ENCODE data around the gene HES3.

DNA sequence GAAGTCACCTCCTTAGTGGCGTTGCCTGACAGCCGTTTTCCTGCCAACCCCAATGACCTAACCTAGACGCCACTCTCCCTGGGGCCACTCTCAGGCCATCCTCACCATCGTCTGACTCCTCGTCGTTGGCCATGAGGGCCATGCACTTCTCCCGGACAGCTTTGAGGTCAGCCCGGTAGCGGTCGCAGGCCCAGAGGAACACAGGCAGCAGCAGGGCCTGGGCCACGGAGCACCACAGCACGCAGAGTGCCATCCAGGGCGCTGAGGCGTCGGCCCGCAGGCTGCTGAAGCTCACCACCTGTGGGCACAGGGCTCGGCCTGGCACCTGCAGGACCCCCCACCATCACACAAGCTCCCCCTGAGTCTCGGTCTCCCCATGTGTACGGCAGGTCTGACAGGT lies 7.3 kb downstream of the HES3 start:
- TF ChIP-seq POLR2A (IDR thresholded peaks at IDR 0.05), result no peak
- TF ChIP-seq, protein P1, sequence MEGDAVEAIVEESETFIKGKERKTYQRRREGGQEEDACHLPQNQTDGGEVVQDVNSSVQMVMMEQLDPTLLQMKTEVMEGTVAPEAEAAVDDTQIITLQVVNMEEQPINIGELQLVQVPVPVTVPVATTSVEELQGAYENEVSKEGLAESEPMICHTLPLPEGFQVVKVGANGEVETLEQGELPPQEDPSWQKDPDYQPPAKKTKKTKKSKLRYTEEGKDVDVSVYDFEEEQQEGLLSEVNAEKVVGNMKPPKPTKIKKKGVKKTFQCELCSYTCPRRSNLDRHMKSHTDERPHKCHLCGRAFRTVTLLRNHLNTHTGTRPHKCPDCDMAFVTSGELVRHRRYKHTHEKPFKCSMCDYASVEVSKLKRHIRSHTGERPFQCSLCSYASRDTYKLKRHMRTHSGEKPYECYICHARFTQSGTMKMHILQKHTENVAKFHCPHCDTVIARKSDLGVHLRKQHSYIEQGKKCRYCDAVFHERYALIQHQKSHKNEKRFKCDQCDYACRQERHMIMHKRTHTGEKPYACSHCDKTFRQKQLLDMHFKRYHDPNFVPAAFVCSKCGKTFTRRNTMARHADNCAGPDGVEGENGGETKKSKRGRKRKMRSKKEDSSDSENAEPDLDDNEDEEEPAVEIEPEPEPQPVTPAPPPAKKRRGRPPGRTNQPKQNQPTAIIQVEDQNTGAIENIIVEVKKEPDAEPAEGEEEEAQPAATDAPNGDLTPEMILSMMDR (IDR thresholded peaks at IDR 0.05), result no peak

All from uterus (tissue), 2 donors.